HCT116 (cell line): ENCODE results near the gene ASCC1. TPM values are rescaled to one million over a fixed set of nuclear protein-coding genes. Genes with fewer than 3 reads are reported as not detected.

Experiments used
- ATAC-seq: fragments of 200-7000 bp; cut with Tn5 transposase; 2 replicates; pipeline ENCODE4 v1.9.1; 2020; ENCODE audit warnings: mild to moderate bottlenecking, moderate library complexity
- BruUV-seq: library from RNA; stranded (reverse); fragments of 400-500 nt; replicated peaks from 2 replicates; lab custom pipeline; 2021; lab: Mats Ljungman, UMichigan
- CTCF ChIA-PET: fragments of 300-600 bp; sonication (Branson Sonifier 250); formaldehyde crosslinking; loops from one replicate; lab custom pipeline; 2021; ENCODE audit warnings: antibody characterized with exemption; lab: Charles Lee
- POLR2A ChIA-PET: fragments of 300-600, 350-600 bp; sonication (Branson Sonifier 250); formaldehyde crosslinking; loops from one replicate; lab custom pipeline; 2021; ENCODE audit warnings: antibody characterized with exemption; lab: Charles Lee
- RAD21 ChIA-PET, 2 experiments: fragments of 300-600 bp; sonication (Branson Sonifier 250); formaldehyde crosslinking; loops; one replicate each; lab custom pipeline; 2023; ENCODE audit warnings: low total read pairs in 2 of 2; ENCODE audit not compliant: uncharacterized antibody in 2 of 2, unreplicated experiment in 2 of 2, low non-redundant PET in 1 of 2; lab: Charles Lee
- DNase-seq: peaks from one replicate; pipeline ENCODE4 v3.0.0-alpha.2; 2010; ENCODE audit warnings: low read depth, low spot score
- H2AFZ ChIP-seq: fragments of 200-600 bp; shearing (Covaris generic), sonication (generic); 2 replicates; pipeline ENCODE4 v1.6.1; 2017; ENCODE audit warnings: low read depth, mixed run types, mixed read lengths, antibody characterized with exemption, low read length; ENCODE audit not compliant: poor library complexity, severe bottlenecking
- H3K27ac ChIP-seq: 2 replicates; pipeline ENCODE4 v1.5.1; 2012; ENCODE audit warnings: low read depth, low read length
- H3K27me3 ChIP-seq: fragments of 200-600 bp; sonication (generic); 2 replicates; pipeline ENCODE4 v1.6.1; 2016; ENCODE audit warnings: mixed run types, low read length, mixed read lengths; ENCODE audit not compliant: insufficient read depth
- H3K36me3 ChIP-seq, 2 experiments: fragments of 200-500 bp in 1 of 2; fragments of 200-600 bp in 1 of 2; sonication (Bioruptor generic) in 1 of 2; sonication (generic) in 1 of 2; 2 replicates each; pipeline versions ENCODE4 v1.5.1 to v1.6.1; 2014 to 2016; ENCODE audit warnings: low read length in 2 of 2, inconsistent platforms in 1 of 2, mixed read lengths in 1 of 2, mixed run types in 1 of 2; ENCODE audit not compliant: insufficient read depth in 2 of 2, control insufficient read depth in 1 of 2
- H3K4me1 ChIP-seq, 2 experiments: fragments of 200-600 bp in 1 of 2; sonication (generic) in 1 of 2; 2 replicates each; pipeline versions ENCODE4 v1.5.1 to v1.6.1; 2012 to 2017; ENCODE audit warnings: low read length in 2 of 2, inconsistent platforms in 1 of 2, mild to moderate bottlenecking in 1 of 2, mixed read lengths in 1 of 2, mixed run types in 1 of 2, moderate library complexity in 1 of 2; ENCODE audit not compliant: insufficient read depth in 2 of 2, control insufficient read depth in 1 of 2
- H3K4me2 ChIP-seq: fragments of 200-600 bp; sonication (generic); 2 replicates; pipeline ENCODE4 v1.6.1; 2017; ENCODE audit warnings: mixed run types, low read length, mixed read lengths
- H3K4me3 ChIP-seq, 2 experiments: fragments of 200-600 bp in 1 of 2; sonication (generic) in 1 of 2; replicated peaks in 1 of 2; 2 replicates each; pipeline ENCODE4 v1.5.1; 2011 to 2016; ENCODE audit warnings: low read length in 2 of 2, control low read depth in 1 of 2, low read depth in 1 of 2, mild to moderate bottlenecking in 1 of 2, mixed read lengths in 1 of 2, mixed run types in 1 of 2
- H3K79me2 ChIP-seq: fragments of 200-600 bp; sonication (generic); 2 replicates; pipeline ENCODE4 v1.6.1; 2017; ENCODE audit warnings: mild to moderate bottlenecking, mixed run types, low read length, moderate library complexity, mixed read lengths; ENCODE audit not compliant: insufficient read depth
- H3K9ac ChIP-seq: fragments of 200-600 bp; sonication (generic); 2 replicates; pipeline ENCODE4 v1.6.1; 2016; ENCODE audit warnings: low read length, mixed read lengths
- H3K9me2 ChIP-seq: fragments of 200-600 bp; sonication (generic), shearing (Covaris generic); 2 replicates; pipeline ENCODE4 v1.6.1; 2017; ENCODE audit warnings: mixed run types, mild to moderate bottlenecking, moderate library complexity; ENCODE audit not compliant: insufficient read depth
- H3K9me3 ChIP-seq, 2 experiments: fragments of 200-500 bp in 1 of 2; fragments of 200-600 bp in 1 of 2; sonication (Bioruptor generic) in 1 of 2; sonication (generic) in 1 of 2; 2 replicates each; pipeline ENCODE4 v1.6.1; 2014 to 2017; ENCODE audit warnings: low read length in 2 of 2, mixed read lengths in 2 of 2, inconsistent platforms in 1 of 2, low read depth in 1 of 2, mild to moderate bottlenecking in 1 of 2, mixed run types in 1 of 2, moderate library complexity in 1 of 2; ENCODE audit not compliant: control insufficient read depth in 1 of 2, insufficient read depth in 1 of 2
- H4K20me1 ChIP-seq: fragments of 200-600 bp; sonication (generic), shearing (Covaris generic); 2 replicates; pipeline ENCODE4 v1.6.1; 2017; ENCODE audit warnings: mixed run types, mild to moderate bottlenecking, moderate library complexity; ENCODE audit not compliant: insufficient read depth
- CEBPB ChIP-seq: IDR thresholded peaks from 2 replicates; pipeline ENCODE4 v1.6.1; 2012; ENCODE audit warnings: low read depth
- EGR1 ChIP-seq: IDR thresholded peaks from 2 replicates; pipeline ENCODE4 v1.6.1; 2012; ENCODE audit warnings: low read depth
- EZH2 ChIP-seq: fragments of 200-600 bp; sonication (generic); IDR thresholded peaks from 2 replicates; pipeline ENCODE4 v1.6.1; 2017; ENCODE audit warnings: antibody characterized with exemption, mixed run types
- EZH2phosphoT487 ChIP-seq: fragments of 200-600 bp; IDR thresholded peaks from 2 replicates; pipeline ENCODE4 v1.6.1; 2018; ENCODE audit warnings: antibody characterized with exemption, borderline replicate concordance
- FOSL1 ChIP-seq: IDR thresholded peaks from 2 replicates; pipeline ENCODE4 v1.6.1; 2012; ENCODE audit warnings: low read depth
- POLR2AphosphoS5 ChIP-seq: IDR thresholded peaks from 2 replicates; pipeline ENCODE4 v1.6.1; 2011; ENCODE audit warnings: mild to moderate bottlenecking, low read depth, low read length, moderate library complexity
- RAD21 ChIP-seq: IDR thresholded peaks from 2 replicates; pipeline ENCODE4 v1.6.1; 2012; ENCODE audit warnings: low read depth, mild to moderate bottlenecking
- SIN3A ChIP-seq: IDR thresholded peaks from 2 replicates; pipeline ENCODE4 v1.6.1; 2012; ENCODE audit warnings: low read depth
- SRF ChIP-seq: IDR thresholded peaks from 2 replicates; pipeline ENCODE4 v1.6.1; 2012; ENCODE audit warnings: low read depth
- ZFX ChIP-seq: fragments of 450-650 bp; IDR thresholded peaks from 2 replicates; pipeline ENCODE4 v1.6.1; 2017
- ZNF274 ChIP-seq: fragments of 200-500 bp; sonication (Bioruptor generic); IDR thresholded peaks from 2 replicates; pipeline ENCODE4 v1.6.1; 2014; ENCODE audit warnings: mild to moderate bottlenecking, low read depth, low read length, inconsistent platforms
- intact Hi-C: fragments of 100-400 bp; cut with micrococcal nuclease; formaldehyde crosslinking; loops from 2 replicates; pipeline ENCODE4 v1.10.0; 2022
- total RNA-seq: library from RNA; stranded (reverse); gene quantifications from one replicate; pipeline ENCODE4 v1.2.1, GENCODE V29; 2021; ENCODE audit not compliant: unreplicated experiment
- TF ChIP-seq, protein P1 (sequence below), 3 experiments: fragments of 200-600 bp in 1 of 3; sonication (generic) in 1 of 3; IDR thresholded peaks in 2 of 3; conservative IDR thresholded peaks in 1 of 3; 2 replicates each; pipeline ENCODE4 v1.5.1; 2012 to 2017; ENCODE audit warnings: low read depth in 2 of 3, low read length in 2 of 3, antibody characterized with exemption in 1 of 3, borderline replicate concordance in 1 of 3, control low read depth in 1 of 3, mild to moderate bottlenecking in 1 of 3, mixed read lengths in 1 of 3, mixed run types in 1 of 3, moderate library complexity in 1 of 3; ENCODE audit not compliant: insufficient read depth in 1 of 3

Gene ASCC1
- total RNA-seq, 1 experiment from 2014 or later = 34.5 TPM

DNA sequence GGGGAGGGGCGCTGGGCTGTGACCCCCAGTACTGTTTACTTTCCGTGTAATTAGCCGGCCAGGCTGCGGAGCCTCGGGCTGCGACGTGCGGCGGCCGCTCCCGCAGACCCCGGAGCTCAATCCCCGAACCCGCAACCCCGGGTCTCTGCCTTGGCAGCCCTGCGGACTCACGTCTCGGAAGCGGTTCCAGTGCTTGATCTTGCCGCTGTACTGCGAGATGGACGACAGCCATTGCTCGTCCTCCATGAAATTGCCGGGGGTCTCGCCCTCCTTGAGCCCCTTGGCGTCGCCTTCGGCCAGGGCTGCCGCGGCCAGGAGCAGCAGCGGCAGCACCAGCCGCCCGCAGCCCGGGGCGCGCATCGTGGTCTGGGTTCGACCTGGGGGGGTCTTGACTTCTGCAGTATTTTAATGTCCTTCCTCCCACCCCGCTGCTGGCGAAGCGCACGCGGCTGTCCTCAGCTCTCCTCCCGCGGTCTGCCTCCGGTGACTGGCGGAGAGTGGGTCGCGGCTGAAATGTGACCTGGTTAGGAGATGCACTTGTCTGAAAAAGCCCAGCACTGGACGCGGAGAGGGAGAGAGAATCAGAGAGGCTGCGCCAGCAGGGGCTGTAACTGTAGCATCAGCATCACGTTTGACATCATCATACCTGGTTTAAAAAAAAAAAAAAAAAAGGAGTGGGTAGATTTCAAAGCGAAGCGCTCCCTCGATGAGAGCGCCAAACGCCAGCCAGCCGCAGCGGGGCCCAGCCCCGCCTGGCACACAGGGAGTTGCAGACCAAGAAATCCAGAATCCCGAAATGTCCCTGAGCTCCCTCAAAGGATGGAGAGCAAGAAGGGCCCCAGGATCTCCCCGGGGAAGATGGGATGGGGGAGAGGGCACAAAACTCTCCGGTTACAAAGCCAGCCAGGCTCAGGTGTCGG, 127.8 kb downstream of the ASCC1 start, which contains the start of gene SPOCK2:
SPOCK2 (minus strand) TSS at position 583 of the 920 bp plus-strand sequence; CDS start at position 360, 223 bp downstream.
- intact Hi-C loops = no loop called here
- POLR2A ChIA-PET = no interaction called here
- no peak for TF ChIP-seq RAD21
- TF ChIP-seq ZFX = no peak
- TF ChIP-seq EGR1 = no peak
- no peak for TF ChIP-seq EZH2phosphoT487
- TF ChIP-seq, protein P1, sequence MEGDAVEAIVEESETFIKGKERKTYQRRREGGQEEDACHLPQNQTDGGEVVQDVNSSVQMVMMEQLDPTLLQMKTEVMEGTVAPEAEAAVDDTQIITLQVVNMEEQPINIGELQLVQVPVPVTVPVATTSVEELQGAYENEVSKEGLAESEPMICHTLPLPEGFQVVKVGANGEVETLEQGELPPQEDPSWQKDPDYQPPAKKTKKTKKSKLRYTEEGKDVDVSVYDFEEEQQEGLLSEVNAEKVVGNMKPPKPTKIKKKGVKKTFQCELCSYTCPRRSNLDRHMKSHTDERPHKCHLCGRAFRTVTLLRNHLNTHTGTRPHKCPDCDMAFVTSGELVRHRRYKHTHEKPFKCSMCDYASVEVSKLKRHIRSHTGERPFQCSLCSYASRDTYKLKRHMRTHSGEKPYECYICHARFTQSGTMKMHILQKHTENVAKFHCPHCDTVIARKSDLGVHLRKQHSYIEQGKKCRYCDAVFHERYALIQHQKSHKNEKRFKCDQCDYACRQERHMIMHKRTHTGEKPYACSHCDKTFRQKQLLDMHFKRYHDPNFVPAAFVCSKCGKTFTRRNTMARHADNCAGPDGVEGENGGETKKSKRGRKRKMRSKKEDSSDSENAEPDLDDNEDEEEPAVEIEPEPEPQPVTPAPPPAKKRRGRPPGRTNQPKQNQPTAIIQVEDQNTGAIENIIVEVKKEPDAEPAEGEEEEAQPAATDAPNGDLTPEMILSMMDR (IDR thresholded peaks at IDR 0.05 in 2 of 3, conservative IDR thresholded peaks at IDR 0.05 in 1 of 3; ENCODE audit: borderline replicate concordance in 1 of 3, insufficient read depth in 1 of 3, low read depth in 2 of 3, low read length in 2 of 3) = no peak
- TF ChIP-seq POLR2AphosphoS5 = no peak
- no peak for TF ChIP-seq FOSL1
- TF ChIP-seq EZH2 = no peak
- TF ChIP-seq SRF = no peak
- no peak for TF ChIP-seq CEBPB
- no peak for TF ChIP-seq ZNF274
- TF ChIP-seq SIN3A = no peak
- TF ChIP-seq, all 23 proteins: peak for 0
- Histone ChIP-seq H3K4me3 (no peak within 1 kb of the TSS), H3K9ac (no peak within 1 kb of the TSS), H3K27ac (no peak within 1 kb of the TSS), H4K20me1 (no peaks in the 10 kb centered on the region), H3K27me3 (no peaks in the 10 kb centered on the region), H2AFZ (no peak within 1 kb of the TSS), H3K4me1 (peaks cover 0 to 19% of the 10 kb centered on the region in 2 experiments; a peak in 2 of 4 replicates), H3K9me2 (no peaks in the 10 kb centered on the region), H3K36me3 (no peaks in the 10 kb centered on the region), H3K79me2 (no peaks in the 10 kb centered on the region), H3K4me2 (no peak within 1 kb of the TSS), H3K9me3 (no peaks in the 10 kb centered on the region)
- ChIA-PET RAD21 (no interaction called here), CTCF (no interaction called here)
- DNase-seq = no peak
- BruUV-seq = no TSS peak
- ATAC-seq = no peak
